ENCODE measurements around the gene ARID4A.
"Not testable (repeated sequence)": the region's sequence is repeated elsewhere in the genome, so short reads cannot be mapped to it uniquely, and the experiment has no call there.

Gene ARID4A

DNA sequence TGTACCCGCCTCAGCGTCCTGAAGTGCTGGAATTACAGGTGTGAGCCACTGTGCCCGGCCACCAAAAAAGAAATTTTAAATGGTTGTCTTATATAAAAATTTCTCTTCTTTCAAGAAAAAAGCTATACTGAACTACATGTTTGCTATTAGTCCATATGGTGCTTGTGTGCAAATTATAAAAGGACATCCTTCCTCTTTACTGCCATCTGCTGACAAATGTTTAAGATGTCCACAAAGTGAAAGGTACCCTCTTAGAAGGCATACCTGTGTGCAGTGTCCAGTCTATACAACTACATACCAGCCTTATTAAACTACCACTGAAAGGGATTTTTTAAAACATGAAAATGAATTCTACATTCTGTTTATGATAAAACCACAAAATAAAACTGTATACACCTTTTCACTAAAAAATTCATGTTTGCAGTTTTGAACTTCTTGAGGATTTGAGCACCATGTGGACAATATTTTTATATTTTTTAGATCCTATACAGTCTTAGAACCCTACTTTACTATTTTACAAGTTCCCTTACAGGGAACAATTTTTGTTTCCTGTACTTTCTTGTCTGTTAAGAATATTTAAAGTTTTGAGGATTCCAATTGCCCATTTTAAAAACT, 64.5 kb downstream of the ARID4A start:
- no peak for DNase-seq (ENCODE audit: low spot score)

DNA sequence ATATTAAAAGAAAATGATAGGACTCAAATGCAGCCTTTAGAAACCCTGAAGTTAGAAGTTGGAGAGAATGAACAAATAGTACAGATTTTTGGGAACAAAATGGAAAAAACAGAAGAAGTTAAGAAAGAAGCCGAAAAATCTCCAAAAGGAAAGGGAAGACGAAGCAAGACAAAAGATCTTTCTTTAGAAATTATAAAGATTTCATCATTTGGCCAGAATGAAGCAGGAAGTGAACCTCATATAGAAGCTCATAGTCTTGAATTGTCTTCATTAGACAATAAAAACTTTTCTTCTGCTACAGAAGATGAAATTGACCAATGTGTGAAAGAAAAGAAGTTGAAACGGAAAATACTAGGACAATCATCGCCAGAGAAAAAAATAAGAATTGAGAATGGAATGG, 66.0 kb downstream of the ARID4A start:
- no peak for DNase-seq (ENCODE audit: low spot score)

DNA sequence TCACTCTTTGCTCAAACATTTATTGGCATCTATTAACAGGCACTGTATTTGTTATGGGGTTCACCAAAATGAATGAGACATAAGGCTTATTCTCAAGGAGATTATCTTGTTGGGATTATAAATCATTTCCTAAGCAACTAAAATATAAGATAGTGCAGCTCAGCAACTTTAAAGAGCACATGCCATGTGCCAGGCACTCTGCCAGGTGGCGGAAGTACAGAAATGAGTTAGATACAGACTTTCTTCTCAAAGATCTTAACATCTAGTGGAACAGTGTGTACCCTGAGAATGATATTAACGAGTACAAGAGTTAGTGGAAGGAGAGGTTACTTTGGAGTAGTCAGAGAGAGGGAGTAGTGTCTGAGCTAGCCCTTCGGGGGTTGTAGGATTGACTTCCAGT, 68.9 kb downstream of the ARID4A start:
- DNase-seq (ENCODE audit: low spot score) = no peak

DNA sequence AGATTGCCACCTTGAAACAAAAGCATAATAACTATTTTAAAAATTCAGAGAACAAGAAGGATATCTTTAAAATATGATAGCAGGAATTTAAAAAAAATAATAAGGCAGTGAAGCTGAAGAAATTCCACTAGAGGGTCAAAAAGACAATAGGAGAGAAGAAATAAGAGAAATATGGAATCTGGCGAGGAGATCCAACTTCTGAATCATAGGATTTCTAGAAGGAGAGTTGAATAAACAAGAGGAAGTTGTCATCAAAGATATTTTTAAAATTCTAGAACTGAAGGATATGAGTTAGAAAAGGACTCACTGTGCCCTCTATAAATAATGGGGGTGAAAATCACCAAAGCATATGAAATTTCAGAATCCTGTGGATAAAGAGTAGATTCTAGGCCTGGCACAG, 70.6 kb downstream of the ARID4A start:
- peak; percentile 7 for DNase-seq (ENCODE audit: low spot score)

DNA sequence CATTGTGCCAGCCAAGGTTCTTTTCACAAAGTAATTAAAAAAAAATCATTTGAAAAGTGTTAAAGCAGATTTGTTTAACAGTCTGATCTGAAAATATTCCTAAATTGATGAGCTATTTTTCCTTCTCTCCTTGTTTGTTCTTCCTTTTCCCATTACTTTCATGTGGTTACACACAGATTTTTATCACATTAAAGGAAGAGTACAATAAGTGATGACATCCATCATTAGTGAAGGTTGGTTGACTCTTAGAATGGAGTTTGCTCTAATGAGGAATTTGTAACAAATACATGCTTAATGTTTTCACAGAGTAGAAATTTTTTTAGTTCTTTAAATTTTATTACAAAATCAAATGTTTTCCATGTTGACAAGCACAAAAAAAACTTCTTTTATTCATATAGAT, 78.4 kb downstream of the ARID4A start:
- no peak for DNase-seq (ENCODE audit: low spot score)

DNA sequence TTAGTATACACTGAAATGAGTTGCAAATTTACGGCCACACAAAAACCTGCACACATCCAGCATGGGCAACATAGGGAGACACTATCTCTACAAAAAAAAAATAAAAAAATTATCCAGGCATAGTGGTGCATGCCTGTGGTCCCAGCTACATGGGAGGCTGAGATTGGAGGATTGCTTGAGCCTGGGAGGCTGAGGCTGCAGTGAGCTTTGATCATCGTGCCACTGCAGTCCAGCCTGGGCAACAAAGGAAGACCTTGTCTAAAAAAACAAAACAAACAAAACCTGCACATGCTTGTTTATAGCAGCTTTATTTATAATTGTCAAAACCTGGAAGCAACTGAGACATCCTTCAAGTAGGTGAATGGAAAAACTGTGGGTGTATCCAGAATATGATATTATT, 92.5 kb downstream of the ARID4A start:
- no peak for DNase-seq (ENCODE audit: low spot score)

DNA sequence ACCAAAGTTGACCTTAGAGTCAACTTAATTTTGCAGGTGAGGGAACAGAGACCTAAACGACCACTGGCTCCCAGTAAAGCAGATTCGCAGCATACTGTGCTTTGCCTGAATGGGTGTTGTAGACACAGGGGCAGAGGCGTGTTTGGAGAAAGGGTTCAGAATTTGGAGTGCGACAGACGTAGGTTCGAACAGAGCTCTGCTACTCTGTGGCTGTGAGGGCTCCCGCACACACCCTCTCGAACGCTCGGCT, 97.1 kb downstream of the ARID4A start:
- no peak for DNase-seq (ENCODE audit: low spot score)

DNA sequence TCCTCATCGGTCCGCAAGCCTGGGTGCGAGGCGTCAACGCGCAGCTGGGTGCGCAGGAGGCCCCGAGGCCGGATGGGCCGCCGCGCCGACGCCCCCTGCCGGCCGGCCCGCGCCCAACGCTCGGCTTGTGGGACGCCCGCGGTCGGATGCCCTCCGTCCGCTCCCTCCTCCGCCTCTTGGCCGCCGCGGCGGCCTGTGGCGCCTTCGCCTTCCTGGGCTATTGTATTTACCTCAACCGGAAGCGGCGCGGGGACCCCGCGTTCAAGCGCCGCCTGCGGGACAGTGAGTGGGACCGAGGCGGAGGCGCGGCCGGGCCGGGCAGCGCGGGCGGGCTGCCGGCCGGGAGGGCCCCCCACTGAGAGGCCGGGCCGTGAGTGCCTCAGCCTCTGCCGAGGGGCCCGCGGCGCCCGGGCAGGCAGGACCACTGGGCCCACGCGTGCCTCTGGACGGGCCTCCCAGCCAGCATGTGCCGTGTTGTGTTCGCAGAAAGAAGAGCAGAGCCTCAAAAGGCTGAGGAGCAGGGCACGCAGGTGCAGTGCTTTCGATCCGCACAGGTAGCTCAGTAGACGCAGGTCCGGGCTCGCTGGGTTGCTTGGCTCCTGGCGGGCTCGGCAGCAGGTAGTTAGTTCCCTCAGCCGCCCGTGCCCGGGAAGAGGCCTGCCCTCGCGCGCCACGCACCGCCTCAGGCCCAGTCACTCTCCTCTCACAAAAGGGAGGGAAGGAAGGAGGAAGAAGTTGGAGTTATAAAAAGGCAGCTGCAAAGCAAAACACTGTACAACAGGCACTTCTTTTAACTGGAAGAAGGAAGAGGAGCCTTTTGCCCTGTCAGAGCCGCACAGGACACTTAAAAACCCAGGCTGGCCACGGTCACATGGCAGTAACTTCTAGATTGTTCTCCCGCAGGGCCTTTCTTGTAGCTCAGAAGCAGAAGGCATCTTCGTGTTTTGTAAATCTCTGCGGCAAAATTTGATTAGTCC, 97.7 kb downstream of the ARID4A start, which contains the start of gene TOMM20L:
TOMM20L (plus strand) TSS at position 119 of the 977 bp plus-strand sequence; CDS start at position 147, 28 bp downstream.
- DNase-seq (ENCODE audit: low spot score) = peak; percentile 84

DNA sequence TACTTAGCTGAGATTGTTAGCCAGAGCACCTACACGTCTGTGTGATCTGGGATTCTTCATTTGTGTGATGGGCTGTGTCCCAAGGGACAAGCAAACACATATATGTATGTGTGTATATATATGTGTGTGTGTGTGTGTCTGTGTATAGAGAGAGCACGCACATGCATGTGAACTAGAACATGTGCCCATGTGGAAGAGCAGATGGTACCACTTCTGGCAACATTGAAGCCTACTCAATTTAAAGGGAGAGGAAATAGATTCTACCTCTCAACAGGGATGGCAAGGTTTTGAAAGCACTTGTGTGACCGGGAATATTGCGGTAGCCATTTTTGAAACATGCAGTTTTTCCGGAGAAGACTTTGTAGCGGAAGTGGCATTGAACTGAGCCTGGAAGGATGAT, 98.8 kb downstream of the ARID4A start:
- no peak for DNase-seq (ENCODE audit: low spot score)

DNA sequence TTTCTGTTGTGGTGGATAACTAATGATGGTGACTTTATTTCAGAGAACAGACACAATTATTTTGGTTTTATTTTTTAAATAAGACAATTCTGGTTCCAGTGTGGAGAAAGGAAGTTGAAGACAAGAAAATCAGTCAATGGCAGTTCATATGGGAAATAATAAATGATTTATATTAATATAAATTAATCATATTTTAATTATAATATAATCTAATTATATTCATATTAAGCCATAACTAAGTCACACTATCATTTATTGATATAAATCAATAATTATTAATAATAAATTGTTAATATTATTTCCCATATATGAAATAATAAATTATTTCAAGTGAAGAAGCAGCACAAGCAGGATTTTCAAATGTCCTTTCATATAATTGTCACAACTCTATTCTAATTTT, 100.1 kb downstream of the ARID4A start:
- no peak for DNase-seq (ENCODE audit: low spot score)

DNA sequence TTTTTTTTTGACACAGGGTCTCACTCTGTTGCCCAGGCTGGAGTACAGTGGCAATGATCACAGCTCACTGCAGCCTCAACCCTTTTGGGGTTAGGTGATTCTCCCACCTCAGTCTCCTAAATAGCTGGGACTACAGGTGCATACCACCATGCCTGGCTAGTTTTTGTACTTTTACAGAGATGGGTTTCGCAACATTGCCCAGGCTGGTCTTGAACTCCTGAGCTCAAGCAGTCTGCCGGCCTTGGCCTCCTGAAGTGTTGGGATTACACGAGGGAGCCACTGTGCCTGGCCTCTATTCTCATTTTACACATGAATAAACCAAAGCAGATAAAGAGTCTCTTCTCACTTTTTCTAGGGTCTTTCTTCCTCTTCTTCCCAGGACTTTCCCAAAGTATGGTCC, 100.5 kb downstream of the ARID4A start:
- no peak for DNase-seq (ENCODE audit: low spot score)

DNA sequence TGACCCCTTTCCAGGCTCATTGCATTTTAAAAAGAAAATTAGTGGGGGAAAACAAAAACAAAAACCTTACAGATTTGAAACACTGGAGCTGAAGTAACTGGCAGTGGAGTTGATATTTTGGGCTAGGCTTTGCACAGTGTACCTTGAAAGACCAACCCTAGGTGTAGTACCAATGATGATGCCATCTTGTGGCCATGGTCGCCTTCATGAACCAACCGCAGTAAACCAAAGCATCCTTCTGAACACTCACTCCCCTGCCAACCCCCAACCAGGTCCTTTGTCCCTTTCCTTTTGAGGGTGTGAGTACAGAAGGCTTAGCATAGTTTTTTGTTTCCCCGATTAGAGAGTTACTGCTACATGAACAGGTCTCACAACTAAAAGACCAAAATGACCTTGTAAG, 103.2 kb downstream of the ARID4A start:
- no peak for DNase-seq (ENCODE audit: low spot score)

DNA sequence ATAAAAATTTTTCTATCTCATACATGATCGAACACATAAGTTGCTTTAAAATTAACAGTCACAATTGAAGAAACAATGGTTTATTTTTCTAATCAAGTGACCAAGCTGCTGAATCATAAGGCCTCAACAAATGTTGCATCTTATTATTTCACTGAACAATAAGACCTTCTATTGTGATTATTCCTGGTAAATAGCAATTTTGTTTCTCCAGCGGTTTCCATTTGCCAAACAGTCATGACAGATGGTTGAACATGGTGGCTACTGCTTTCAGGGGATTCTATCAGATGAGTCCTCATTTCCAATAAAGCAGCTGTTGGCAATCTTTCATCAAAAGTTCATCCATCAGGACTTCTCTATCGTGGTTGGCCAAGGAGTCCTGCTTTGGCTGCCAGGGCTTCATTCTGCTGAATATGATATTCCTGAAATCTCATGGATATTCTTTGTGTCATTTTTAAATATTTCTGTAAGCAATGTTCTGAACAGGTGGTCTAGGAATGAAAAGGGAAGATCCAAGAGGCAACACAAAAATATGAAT, 110.4 kb downstream of the ARID4A start:
- DNase-seq (ENCODE audit: low spot score) = no peak

DNA sequence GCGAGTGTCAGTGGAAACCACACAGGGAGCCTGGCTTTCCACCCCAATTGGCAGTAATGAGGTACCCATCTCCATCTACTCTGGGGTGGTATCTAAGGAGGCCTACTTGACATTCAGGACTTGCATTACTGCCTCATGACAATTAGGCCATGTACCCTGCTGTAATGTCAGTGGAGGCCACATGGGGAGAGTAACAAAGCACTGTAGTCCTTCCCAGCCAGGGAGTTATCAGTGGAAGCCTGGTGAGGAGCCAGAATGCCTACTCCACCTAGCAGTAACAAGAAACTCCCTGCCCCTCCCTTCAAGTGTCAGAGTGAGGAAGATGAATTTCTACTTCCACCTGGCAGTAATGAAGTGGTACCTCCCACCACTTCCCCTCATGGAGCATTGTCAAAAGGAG, 116.5 kb downstream of the ARID4A start:
- no peak for DNase-seq (ENCODE audit: low spot score)

DNA sequence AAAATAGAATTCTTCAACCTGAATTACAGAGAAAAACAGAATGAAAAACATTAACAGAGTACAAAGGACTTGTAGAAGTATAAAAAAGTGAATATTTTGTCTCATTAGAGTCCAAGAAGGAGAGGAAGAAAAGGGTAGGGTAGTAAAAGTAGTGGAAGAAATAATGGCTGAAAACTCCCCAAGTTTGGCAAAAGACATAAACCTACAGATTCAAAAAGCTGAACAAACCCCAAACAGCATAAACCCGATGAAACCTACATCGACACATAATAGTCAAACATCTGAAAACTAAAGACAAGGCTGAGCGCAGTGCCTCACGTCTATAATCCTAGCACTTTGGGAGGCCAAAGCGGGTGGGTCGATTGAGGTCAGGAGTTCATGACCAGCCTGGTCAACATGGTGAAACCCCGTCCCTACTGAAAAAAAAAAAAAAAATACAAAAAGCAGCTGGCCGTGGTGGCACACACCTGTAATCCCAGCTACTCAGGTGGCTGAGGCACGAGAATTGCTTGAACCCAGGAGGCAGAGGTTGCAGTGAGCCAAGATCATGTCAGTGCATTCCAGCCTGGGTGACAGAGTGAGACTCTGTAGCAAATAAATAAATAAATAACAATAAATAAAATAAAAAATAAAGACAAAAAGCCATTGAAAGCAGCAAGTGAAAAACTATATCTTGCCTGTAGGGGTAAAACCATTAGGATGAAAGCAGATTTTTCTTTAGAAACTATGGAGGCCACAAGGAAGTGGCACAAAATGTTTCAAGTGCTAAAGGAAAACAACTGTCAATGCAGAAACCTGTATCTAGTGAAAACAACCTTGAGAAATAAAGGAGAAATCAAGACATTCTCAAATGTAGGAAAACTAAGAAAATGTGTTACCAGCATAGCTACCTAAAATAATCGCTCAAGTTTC, 117.5 kb downstream of the ARID4A start:
- DNase-seq (ENCODE audit: low spot score) = no peak

DNA sequence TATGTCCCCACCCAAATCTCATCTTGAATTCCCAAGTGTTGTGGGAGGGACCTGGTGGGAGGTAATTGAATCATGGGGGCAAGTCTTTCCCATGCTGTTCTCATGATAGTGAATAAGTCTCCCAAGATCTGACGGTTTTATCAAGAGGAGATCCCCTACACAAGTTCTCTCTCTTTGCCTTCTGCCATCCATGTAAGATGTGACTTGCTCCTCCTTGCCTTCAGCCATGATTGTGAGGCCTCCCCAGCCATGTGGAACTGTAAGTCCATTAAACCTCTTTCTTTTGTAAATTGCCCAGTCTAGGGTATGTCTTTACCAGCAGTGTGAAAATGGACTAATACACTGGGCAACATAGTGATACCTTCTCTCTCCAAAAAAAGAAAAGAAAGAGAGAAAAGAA, 118.6 kb downstream of the ARID4A start:
- not testable (repeated sequence) for DNase-seq (ENCODE audit: low spot score)
